Breast epithelium (tissue), 3 donors: ENCODE data around the gene MFAP2.

Source experiments
- CTCF ChIP-seq, 3 donors: fragments of 450-650 bp; IDR thresholded peaks; one replicate each; pipeline ENCODE4 v1.5.1; 2016 to 2017; ENCODE audit warnings: antibody characterized with exemption in 3 of 3, mild to moderate bottlenecking in 3 of 3, moderate library complexity in 3 of 3
- POLR2A ChIP-seq: fragments of 450-650 bp; IDR thresholded peaks from one replicate; pipeline ENCODE4 v1.6.1; 2016; ENCODE audit warnings: antibody characterized with exemption, mild to moderate bottlenecking, moderate library complexity
- POLR2AphosphoS5 ChIP-seq, 3 donors: sonication (generic); formaldehyde crosslinking; IDR thresholded peaks; one replicate each; pipeline ENCODE4 v1.6.1; 2017; ENCODE audit warnings: antibody characterized with exemption in 3 of 3

- no peak for TF ChIP-seq CTCF (IDR thresholded peaks at IDR 0.05)
- TF ChIP-seq POLR2AphosphoS5 (IDR thresholded peaks at IDR 0.05) = no peak
- no peak for TF ChIP-seq POLR2A
Measured at GRCh38 chr1:17017435-17017834, 37.0 kb upstream of the MFAP2 start.
